ENCODE data around the gene PCSK6. TPM values are rescaled to one million over a fixed set of nuclear protein-coding genes. Genes with fewer than 3 reads are reported as not detected.

The PCSK6 gene
- total RNA-seq, 2 donors from 2014 or later = 36.4 to 66.2 TPM

DNA sequence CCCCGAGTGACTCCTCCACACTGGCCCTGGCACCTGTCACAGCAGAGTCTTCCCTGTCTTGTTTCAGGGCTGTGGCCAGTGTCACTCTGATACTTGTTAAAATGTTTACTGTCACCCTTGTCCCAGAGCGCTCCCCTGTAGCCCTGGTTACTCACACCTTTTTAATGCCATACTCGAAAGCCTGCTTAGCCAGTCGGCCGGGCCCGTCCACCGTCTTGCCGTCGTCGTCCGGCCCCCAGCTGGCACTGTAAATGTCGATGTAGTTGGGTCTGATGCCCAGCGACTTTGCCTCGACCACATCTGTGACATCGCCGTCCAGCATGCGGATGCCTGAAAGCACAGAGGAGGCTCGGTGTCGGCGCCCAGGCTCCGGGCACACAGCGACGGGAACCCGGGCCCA lies 91.3 kb downstream of the PCSK6 start:
- intact Hi-C loops (cut with DNase I, micrococcal nuclease) = no loop called here
- DNase-seq (no peak), ATAC-seq (no peak)

DNA sequence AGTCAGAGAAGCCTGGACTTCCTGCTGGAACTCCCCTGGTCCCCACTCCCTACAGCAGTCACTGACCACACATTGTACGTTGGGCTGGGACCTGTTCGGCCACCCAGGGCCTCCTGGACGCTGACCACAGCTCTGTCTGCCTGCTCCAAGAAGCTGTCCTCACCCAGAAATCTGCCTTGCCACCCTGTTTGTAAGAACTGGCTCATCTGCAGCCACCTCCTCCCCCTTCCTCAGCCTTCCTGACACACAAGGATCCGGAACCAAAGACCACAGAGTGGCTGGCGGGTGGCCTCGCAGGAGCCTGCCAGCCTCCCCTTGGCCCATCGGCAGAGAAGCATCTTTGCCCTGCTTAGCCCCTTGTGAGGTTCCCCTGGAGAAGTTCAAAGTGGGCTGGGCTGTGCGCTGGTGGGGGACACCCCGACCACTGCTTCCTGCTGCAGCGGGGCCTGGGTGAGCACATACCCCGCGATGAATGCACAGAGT lies 91.9 kb downstream of the PCSK6 start:
- no peak for DNase-seq
- no peak for ATAC-seq
- intact Hi-C loops (cut with DNase I, micrococcal nuclease) = no loop called here

DNA sequence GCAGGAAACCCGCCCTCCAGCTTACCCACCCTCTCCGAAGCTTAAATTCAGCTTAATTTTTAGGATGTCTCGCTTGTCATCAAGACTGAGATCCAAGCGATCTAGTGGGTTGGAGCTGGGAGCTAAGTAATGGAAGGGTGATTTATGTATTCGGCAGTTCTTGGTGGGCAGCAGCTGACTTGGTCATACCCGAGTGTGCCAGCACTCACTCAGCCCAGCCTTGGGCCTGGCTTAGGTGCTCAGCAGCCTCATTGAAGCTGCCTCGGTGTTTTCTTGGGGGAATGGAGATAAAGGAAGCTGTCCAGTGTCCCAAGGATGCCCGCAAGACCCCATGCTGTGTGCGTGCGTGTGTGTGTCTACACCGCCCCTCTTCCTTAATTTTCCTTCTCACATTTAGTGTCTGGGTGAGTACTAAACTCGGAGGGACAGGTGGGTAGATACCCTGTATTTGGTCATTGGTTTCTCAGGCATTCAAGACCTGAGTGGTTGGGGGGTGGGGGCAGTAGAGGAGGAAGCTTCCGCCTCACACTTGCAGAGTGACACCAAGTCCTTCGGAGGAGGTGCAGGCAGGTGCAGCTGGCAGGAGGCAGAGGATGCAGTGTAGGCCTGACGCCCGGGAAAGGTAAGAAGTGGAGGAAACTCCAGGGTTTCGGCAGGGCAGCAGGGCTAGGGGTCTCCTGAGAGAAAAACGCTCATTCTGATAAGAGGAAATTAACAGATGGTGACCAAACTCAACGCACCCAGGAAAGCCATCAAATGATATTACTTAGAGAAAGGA lies 92.8 kb downstream of the PCSK6 start:
- intact Hi-C loops (cut with DNase I, micrococcal nuclease) = no loop called here
- no peak for DNase-seq
- ATAC-seq = no peak

DNA sequence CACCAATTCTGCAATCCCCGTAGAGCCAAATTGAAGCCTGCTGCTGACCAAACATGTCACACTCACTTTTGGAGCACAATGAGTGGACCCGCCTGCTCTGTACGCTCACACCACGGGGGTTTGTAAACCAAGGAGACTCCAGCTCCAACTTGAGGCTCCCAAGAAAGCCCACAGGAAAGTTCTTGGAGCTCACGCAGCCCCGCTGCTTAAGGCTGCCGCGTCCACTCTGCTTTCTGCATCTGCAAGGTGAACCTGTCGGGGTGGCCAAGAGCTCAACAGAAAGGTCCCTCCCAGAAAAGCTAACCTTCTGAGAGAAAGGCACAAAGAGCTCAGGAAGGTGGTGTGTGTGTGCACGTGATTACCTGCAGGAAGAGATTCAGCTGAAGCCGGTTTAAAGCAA lies 94.9 kb downstream of the PCSK6 start:
- ATAC-seq = no peak
- DNase-seq = no peak
- intact Hi-C loops (cut with DNase I, micrococcal nuclease) = no loop called here

DNA sequence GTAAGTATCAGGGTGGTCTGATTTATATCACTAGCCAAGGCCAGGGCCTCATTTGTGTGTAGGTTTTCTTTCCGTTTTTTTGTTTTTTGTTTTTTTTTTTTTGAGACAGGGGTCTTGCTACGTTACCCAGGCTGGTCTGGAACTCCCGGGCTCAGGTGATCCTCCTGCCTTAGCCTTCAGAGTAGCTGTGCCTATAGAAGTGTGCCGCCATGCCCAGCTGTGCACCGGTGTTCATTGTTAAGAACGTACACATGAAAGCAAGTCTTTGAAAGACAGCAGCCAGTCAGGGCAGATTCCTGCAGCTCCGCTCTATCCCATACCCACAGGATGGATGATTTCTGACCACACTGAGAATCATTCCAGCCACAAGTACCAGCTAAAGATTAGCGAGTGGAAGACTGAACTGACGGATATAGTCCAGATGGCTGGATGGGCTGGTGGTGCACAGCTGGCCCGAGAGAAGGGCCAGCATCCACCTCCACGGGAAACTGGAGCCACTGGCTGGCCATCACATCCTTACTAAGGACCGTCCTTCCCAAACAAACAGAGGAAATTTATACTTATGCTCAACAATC lies 95.4 kb downstream of the PCSK6 start:
- no peak for ATAC-seq
- no peak for DNase-seq
- intact Hi-C loops (cut with DNase I, micrococcal nuclease) = no loop called here

DNA sequence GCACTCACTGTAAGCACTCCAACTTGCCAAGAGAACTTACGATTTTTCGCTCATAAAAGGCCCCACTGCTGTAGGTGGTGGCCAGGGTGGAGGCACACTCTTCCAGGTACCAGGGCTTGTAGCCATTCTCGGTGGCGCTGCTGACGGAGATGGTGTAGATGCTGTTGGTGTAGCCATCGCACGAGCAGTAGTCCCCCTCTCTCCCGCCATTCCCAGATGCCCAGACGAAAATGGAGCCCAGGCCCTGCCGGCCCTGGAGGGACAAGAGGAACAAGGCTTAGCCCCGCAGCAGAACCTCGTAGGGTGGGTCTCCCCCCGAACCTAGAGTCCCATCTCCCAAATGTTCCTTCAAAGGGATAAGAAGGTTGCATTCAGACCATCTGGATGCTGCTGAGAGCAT lies 96.3 kb downstream of the PCSK6 start:
- DNase-seq = no peak
- no peak for ATAC-seq

DNA sequence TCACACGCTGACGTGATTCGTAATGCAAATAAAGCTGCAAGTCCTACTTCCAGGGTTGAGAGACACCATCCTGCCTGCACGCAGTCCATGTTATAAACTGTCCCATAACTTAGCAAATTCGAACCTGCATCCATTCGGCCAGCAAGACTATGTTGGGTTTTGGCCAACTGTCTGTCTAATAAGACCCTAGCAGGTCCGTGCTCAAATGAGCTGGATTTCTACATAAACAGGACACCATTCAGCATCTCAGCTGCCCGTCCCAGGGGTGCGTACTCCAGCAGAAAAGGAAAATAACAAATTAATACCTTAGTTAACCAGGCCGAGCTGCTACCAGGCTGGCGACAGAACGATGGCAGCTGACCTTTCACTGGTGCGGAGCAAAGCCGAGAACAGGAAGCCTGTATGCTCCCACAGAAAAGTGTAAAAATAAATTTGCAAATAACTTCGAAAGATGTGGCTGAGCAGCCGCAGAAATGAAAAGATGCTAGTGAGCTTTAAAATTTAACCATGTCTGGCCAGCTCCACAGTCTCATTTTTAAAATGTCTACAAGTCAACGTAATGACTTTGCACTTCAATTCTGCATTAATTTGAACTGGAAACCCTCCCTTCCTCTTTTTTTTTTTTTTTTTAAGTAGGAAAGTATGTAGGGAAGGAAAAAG lies 97.4 kb downstream of the PCSK6 start:
- no peak for ATAC-seq
- intact Hi-C loops (cut with DNase I, micrococcal nuclease) = no loop called here
- DNase-seq = no peak

More for the DNA sequence above, 96.3 kb downstream of the PCSK6 start:
- intact Hi-C loops (cut with DNase I, micrococcal nuclease) = no loop called here

DNA sequence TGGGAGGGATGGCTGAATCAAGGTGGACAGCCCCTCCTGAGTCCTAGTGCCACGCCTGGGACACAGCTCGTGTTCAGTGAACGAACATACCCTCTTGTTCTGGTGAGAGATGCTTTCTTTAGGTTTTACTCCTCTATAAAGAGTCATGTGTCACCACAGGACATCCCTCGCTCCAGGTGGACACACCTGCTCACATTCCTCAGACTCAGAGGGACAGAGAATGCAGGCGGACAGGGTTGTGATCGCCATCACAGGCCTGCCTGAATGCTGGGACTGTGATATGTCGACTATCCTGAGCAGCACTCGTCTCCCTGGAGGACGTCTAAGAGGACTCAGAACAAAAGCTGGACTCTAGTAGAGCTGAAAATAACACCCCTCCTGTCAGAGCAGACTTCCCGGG lies 98.1 kb downstream of the PCSK6 start:
- intact Hi-C loops (cut with DNase I, micrococcal nuclease) = no loop called here
- DNase-seq (no peak), ATAC-seq (no peak)

DNA sequence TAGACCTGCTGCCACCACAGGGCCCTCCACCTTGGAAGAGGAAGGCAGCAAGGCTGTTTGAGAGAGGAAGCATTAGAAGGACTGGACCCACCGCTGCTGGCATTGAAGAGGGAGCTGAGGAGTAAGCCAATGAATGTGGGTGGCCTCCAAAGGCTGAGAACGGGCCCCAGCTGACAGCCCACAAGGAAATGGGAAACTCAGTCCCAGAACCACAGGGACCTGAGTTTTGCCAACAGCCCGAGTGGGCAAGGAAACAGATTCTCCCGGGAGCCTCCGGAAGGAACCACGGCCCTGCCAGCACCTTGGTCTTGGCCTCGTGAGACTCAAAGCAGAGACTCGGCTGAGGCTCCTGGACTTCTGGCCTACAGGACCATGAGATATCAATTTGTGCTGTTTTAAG lies 99.0 kb downstream of the PCSK6 start:
- DNase-seq = no peak
- no peak for ATAC-seq
- intact Hi-C loops (cut with DNase I, micrococcal nuclease) = no loop called here

DNA sequence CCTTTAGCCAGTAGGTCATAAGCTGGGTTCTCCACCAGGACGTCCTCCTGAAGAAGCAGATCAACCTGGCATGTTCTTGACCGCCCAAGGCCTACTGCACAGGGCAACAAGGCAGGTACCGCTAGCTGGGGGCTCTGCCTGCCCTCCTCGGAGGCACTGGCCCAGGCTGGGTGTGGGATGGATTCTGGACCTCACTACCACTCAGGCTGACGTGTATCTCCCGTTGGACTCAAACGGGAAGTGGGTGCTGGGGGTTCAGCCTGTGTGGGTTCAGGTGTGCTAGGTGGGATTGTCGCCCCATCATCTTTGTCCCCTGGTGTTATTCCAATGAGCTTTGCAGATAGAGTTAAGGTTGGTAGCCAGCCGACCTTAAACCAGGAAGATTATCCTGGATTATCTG lies 99.4 kb downstream of the PCSK6 start:
- no peak for DNase-seq
- intact Hi-C loops (cut with DNase I, micrococcal nuclease) = no loop called here
- no peak for ATAC-seq

DNA sequence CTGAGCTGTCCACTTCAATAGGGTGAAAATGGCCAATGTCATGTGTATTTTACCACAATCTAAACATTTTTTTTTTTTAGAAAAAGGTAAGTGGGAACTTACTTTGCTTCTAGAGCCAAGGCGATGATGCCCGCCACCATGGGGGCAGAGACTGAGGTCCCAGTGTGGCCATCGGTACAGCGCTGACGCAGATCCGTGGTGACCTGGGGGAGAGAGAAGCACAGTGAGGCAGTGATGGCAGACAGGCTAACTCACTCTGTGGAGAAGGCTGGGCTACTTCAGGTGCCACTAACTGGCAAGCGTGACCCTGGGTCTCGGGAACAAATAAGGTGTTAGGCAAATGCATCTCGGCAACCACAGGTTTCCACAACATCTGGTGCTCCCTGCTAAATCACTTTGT lies 100.1 kb downstream of the PCSK6 start:
- no peak for ATAC-seq
- intact Hi-C loops (cut with DNase I, micrococcal nuclease) = no loop called here
- no peak for DNase-seq

DNA sequence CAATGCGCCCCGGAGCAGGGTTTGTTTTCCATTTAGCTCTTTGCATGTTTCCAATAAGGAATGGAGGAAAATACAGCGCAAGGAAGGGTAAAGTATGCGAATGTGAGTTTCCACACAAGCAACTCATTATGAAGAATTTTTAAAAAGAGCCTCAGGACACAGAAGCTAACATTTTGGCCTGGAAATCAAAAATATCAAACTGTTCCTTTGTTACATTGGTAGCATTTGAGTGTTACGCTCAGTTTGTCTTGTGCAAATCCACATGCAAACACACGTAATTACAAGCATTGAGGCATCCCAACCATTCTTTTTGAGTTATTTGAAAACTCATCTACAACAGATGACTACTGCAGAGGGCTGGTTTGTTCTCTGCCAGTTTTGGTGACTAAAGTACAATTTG lies 101.5 kb downstream of the PCSK6 start:
- ATAC-seq (no peak), DNase-seq (no peak)
- intact Hi-C loops (cut with DNase I, micrococcal nuclease) = no loop called here

DNA sequence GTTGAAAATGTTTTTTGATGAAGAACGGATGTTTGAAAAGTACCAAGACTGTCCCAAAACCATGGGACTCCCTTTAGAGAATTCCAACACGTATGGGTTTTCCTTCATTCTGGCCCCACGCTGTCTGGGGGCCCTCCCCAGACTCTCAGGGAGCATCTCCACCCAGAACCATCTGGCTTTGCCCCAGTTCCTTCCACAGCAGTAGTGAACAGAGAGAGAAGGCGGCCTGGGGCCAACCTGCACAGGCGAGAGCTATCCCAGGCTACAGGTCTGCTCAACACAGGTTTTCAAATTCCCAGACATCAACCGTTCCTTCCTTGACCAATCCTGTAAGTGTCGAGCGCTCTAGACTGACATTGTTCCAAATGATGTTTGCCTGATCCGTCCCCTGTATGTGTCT lies 101.9 kb downstream of the PCSK6 start:
- intact Hi-C loops (cut with DNase I, micrococcal nuclease) = no loop called here
- ATAC-seq (no peak), DNase-seq (no peak)

DNA sequence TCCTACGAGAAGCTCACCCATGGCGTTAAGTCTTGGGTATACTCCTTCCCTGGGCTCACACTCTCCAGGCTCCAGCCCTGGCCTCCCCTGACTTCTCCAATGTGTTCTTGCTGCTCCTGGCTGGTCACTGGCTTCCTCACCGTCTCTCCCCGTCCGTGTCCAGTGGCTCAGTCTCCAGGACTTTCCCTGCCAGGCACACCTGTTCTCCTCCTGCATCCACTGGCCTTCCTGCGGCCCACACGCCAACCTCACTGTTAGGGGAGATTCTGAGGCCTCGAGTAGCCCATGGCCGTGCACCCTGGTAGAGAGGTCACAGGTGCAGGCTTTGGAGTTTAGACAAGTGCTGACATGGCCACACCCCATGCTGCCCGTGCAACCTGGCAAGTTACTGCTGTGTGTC lies 102.5 kb downstream of the PCSK6 start:
- ATAC-seq (no peak), DNase-seq (no peak)
- intact Hi-C loops (cut with DNase I, micrococcal nuclease) = no loop called here

DNA sequence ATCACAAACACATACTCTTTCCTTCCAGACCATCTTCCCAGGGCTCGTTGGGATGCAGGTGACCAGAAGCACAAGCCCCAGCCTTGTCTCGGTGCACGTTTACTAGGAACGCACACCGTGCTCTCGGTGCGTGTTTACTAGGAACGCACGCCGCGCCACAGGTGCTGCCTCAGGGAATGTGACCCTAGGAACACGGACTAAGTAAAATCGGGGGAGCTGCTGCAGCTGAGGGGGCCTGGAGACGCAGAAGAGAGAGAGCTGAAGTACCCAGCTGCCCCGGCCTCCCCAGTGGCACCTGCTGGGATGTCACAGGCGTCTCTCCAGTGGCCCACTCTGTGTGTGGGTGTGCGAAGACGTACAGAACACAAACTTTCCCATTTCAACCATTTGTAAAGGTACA lies 103.5 kb downstream of the PCSK6 start:
- intact Hi-C loops (cut with DNase I, micrococcal nuclease) = no loop called here
- DNase-seq (no peak), ATAC-seq (no peak)

DNA sequence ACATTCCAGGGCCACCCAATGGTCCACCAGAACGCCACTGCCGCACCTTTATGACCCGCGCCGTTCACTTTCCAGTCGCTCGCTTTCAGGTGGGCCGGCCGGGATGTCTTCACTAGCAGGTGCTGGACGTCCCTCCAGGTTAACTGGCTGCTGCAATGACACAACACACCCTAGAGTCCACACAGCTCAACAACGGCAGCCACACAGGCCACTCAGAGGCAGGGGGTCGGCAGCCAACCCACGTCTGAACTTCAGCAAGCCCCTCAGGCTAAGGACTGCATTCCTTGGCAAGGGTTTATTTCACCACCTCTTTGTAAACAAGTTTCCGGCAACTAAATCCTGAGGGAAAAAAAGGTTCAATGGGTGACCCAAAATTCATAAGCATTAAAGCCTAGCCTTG lies 105.2 kb downstream of the PCSK6 start:
- intact Hi-C loops (cut with DNase I, micrococcal nuclease) = no loop called here
- ATAC-seq (no peak), DNase-seq (no peak)

DNA sequence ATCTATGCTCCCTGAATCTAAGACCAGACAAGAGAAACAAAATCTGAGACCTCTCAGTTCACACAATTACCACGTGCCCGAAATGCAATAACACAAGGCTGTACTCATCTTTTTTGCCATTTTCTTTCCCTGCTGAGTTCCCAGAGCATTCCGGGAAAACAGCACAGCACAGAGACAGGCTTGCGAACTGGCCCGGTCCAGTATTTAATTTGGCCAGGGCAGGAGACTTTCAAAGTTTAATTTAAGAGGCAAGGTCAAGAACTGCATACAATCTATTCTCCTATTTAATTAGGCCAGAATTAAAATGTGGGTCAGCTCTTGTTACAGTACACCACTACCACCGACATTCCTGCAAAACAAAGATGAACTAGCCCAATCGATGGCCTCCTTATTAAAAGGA lies 107.0 kb downstream of the PCSK6 start:
- intact Hi-C loops (cut with DNase I, micrococcal nuclease) = no loop called here
- DNase-seq (no peak), ATAC-seq (no peak)

DNA sequence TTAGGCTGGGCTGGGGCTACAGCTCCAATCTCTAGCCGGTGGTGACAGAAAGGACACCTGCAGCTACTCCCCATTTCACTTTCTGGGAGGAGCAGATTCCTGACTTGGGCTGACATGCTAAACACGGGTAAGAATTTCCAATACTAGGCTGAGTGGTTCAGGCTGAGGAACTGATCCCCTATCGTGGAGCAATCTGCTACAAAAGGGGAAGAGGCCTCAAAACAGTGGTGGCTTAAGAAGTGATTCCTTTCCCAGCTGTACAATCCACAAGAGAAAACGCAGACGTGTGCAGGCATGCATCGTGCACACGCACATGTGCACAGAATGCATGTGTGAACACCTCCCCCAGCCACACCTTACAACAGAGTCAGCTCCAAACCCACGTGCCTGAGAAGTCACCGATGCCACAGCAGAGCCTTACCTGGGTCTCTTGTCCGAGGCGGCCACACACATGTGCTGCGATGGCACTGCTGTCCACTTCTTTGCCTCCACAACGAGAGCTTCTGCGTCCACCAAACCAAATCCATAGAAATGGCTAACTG lies 107.8 kb downstream of the PCSK6 start:
- ATAC-seq = no peak
- DNase-seq = no peak

DNA sequence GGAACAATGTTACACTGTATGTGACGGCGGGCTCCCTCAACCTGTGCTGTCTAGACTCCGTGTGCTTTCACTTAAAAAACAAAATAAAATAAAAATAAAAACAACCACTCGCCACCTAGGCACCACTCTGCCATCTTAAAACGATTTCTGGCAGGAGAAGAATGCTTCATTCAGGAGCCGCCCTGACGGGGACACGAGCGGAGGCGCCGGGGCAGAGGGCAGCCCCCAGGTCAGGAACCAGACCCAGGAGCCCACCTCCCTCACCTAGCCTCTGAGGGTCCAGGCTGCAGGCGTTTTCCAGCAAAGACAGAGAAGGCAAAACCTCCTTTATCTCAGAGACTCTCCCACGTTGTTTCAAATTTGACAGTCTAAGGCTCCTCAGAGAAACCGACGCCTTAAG lies 109.4 kb downstream of the PCSK6 start:
- ATAC-seq = no peak
- no peak for DNase-seq
- intact Hi-C loops (cut with DNase I, micrococcal nuclease) = no loop called here

More for the DNA sequence above, 107.8 kb downstream of the PCSK6 start:
- intact Hi-C loops (cut with DNase I, micrococcal nuclease) = no loop called here

DNA sequence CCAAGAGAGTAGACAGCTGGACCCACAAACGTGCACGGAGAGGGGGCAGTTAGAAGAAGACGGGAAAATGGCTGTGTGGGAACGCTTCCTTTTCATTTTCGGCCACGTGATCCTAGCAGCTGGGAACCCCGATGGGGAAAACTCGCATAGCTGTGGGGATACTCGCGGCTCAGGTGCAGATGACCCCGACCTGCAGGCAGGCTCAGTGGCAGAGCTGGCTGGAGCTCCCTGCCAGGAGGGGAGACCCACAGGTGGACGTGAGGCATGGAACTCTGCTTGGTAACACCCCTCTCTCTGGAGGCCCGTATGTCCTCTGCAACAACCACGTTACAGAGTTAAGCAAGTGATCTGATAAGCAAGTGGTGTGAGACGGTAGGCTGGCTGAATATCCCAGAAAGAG lies 109.9 kb downstream of the PCSK6 start:
- ATAC-seq = no peak
- intact Hi-C loops (cut with DNase I, micrococcal nuclease) = no loop called here
- no peak for DNase-seq

All from left colon (tissue), 2 donors.